ENCODE measurements around the gene IYD.
A peak's percentile ranks its signal among the peaks of the same experiment; 100 is the strongest.

Gene IYD

DNA sequence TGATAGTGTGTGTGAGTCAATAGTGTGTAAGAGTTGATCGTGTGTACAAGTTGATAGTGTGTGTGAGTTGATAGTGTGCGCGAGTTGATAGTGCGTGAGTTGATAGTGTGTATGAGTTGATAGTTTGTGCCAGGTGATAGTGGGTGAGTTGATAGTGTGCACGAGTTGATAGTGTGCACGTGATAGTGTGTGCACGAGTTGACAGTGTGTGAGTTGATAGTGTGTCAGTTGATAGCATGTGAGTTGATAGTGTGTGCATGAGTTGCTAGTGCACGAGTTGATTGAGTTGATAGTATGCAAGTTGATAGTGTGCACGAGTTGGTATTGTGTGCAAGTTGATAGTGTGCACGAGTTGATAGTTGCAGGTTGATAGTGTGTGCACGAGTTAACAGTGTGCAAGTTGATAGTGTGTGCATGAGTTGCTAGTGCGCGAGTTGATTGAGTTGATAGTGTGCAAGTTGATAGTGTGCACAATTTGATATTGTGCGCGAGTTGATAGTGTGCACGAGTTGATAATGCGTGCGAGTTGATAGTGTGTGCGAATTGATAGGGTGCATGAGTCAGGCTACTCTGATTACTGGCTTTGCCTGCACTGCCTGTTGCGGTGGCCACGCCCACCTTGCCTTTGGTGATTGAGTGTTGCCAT, 35.8 kb upstream of the IYD start:
- DNase-seq, result no peak
- Histone ChIP-seq H4K20me1 (ENCODE audit: insufficient read depth, low read length) (no peaks in the 10 kb centered on the region), H3K4me1 (ENCODE audit: insufficient read depth, low read length) (no peaks in the 10 kb centered on the region), H3K27me3 (ENCODE audit: insufficient read depth, low read length, poor library complexity) (peaks cover 6% of the 10 kb centered on the region), H3K9ac (ENCODE audit: low read depth, low read length) (no peak overlapping the region), H3K4me3 (ENCODE audit: low read depth in 1 of 2, low read length in 2 of 2) (no peak overlapping the region), H3K79me2 (ENCODE audit: insufficient read depth, low read length) (no peaks in the 10 kb centered on the region), H3K4me2 (ENCODE audit: insufficient read depth, low read length) (no peak overlapping the region), H3K27ac (ENCODE audit: low read length) (no peak overlapping the region), H3K9me3 (ENCODE audit: insufficient read depth, low read length, severe bottlenecking) (no peaks in the 10 kb centered on the region), H2AFZ (ENCODE audit: low read depth, low read length) (no peak overlapping the region), H3K36me3 (ENCODE audit: insufficient read depth, low read length) (no peaks in the 10 kb centered on the region)
- no peak for TF ChIP-seq EZH2 (IDR thresholded peaks at IDR 0.05; ENCODE audit: borderline replicate concordance, low read depth, low read length, severe bottlenecking)
- TF ChIP-seq, protein P1, sequence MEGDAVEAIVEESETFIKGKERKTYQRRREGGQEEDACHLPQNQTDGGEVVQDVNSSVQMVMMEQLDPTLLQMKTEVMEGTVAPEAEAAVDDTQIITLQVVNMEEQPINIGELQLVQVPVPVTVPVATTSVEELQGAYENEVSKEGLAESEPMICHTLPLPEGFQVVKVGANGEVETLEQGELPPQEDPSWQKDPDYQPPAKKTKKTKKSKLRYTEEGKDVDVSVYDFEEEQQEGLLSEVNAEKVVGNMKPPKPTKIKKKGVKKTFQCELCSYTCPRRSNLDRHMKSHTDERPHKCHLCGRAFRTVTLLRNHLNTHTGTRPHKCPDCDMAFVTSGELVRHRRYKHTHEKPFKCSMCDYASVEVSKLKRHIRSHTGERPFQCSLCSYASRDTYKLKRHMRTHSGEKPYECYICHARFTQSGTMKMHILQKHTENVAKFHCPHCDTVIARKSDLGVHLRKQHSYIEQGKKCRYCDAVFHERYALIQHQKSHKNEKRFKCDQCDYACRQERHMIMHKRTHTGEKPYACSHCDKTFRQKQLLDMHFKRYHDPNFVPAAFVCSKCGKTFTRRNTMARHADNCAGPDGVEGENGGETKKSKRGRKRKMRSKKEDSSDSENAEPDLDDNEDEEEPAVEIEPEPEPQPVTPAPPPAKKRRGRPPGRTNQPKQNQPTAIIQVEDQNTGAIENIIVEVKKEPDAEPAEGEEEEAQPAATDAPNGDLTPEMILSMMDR (IDR thresholded peaks at IDR 0.05; ENCODE audit: borderline replicate concordance, extremely low read depth, low read length, poor library complexity, severe bottlenecking), result no peak
- no peak for ATAC-seq (ENCODE audit: insufficient read depth, low read depth)

DNA sequence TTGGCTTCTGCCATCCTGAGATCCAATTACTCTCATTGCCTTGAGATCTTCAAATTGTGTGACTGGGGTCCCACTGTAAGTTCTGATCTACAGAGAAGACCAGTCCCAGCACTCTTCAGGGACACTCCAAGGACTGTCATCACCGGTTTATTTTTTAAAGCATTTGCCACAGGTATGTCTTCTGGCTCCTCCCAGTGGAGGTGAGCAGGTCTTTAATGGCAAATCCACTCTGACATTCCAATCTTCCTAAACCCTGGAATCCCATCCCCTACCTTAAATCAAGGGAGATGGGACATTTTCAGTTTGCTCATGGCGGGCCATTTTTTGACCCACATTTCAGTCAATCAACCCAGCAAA, 35.2 kb upstream of the IYD start:
- Histone ChIP-seq H3K9ac (ENCODE audit: low read depth, low read length) (no peak overlapping the region), H2AFZ (ENCODE audit: low read depth, low read length) (no peak overlapping the region), H3K27ac (ENCODE audit: low read length) (no peak overlapping the region), H3K36me3 (ENCODE audit: insufficient read depth, low read length) (no peaks in the 10 kb centered on the region), H3K27me3 (ENCODE audit: insufficient read depth, low read length, poor library complexity) (peaks cover 6% of the 10 kb centered on the region), H4K20me1 (ENCODE audit: insufficient read depth, low read length) (no peaks in the 10 kb centered on the region), H3K4me2 (ENCODE audit: insufficient read depth, low read length) (no peak overlapping the region), H3K79me2 (ENCODE audit: insufficient read depth, low read length) (no peaks in the 10 kb centered on the region), H3K4me1 (ENCODE audit: insufficient read depth, low read length) (no peaks in the 10 kb centered on the region), H3K9me3 (ENCODE audit: insufficient read depth, low read length, severe bottlenecking) (no peaks in the 10 kb centered on the region), H3K4me3 (ENCODE audit: low read depth in 1 of 2, low read length in 2 of 2) (no peak overlapping the region)
- DNase-seq (no peak), ATAC-seq (ENCODE audit: insufficient read depth, low read depth) (no peak)
- no peak for TF ChIP-seq EZH2 (IDR thresholded peaks at IDR 0.05; ENCODE audit: borderline replicate concordance, low read depth, low read length, severe bottlenecking)
- TF ChIP-seq, protein P1 (IDR thresholded peaks at IDR 0.05; ENCODE audit: borderline replicate concordance, extremely low read depth, low read length, poor library complexity, severe bottlenecking), result no peak

DNA sequence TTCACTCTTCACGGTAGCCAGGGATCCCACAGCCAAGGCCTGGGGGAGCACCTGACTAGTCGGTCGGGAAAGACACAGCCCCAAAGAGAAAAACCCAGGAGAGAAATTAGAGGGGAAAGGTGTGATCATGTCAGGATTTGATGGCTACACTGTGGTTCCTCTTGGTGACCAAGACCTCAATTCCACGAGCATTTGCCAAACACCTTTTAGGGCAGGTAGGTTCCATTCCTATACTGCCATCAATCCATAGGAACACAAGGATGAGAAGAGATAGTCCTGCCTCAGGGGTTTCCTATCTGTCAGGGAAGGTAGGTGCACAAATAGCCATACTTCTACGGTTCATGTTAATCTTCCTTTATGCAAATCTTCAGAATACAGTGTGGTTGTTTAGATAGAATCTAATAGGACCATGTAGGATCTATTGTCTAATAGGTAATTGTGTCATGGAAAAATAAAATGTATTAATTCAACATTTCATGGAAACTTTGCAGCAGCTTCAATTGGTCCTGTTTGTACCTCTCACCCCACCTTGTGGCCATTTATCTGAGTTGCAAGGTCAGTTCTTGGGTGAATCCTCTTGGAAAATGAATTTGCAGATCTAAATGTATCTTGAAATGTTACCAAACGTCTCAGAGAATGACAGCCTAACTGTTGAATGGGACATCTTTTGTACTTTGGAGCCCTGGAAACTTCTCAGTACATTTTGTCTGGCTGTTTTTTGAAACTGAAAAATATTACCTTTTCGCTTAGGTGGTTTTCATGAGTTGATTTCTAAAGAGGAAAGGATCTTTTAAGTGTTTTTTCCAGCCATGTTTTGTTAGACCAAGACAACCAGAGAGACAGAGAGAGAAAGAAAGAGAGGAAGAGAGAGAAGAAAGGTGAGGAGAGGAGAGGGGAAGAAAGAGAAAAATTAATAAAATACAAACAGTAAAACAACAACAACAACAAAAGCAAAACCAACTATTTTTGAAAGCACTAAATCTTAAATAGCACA, 33.7 kb upstream of the IYD start:
- no peak for ATAC-seq (ENCODE audit: insufficient read depth, low read depth)
- H2AFZ ChIP-seq (ENCODE audit: low read depth, low read length), result no peak overlapping the region

More for the DNA sequence above, 33.7 kb upstream of the IYD start:
- Histone ChIP-seq H3K27me3 (ENCODE audit: insufficient read depth, low read length, poor library complexity) (peaks cover 6% of the 10 kb centered on the region), H3K4me1 (ENCODE audit: insufficient read depth, low read length) (no peaks in the 10 kb centered on the region), H3K9me3 (ENCODE audit: insufficient read depth, low read length, severe bottlenecking) (no peaks in the 10 kb centered on the region), H3K36me3 (ENCODE audit: insufficient read depth, low read length) (no peaks in the 10 kb centered on the region), H4K20me1 (ENCODE audit: insufficient read depth, low read length) (no peaks in the 10 kb centered on the region), H3K9ac (ENCODE audit: low read depth, low read length) (no peak overlapping the region), H3K4me2 (ENCODE audit: insufficient read depth, low read length) (no peak overlapping the region), H3K79me2 (ENCODE audit: insufficient read depth, low read length) (no peaks in the 10 kb centered on the region), H3K4me3 (ENCODE audit: low read depth in 1 of 2, low read length in 2 of 2) (no peak overlapping the region), H3K27ac (ENCODE audit: low read length) (no peak overlapping the region)
- peak; percentile 35 for DNase-seq
- no peak for TF ChIP-seq EZH2 (IDR thresholded peaks at IDR 0.05; ENCODE audit: borderline replicate concordance, low read depth, low read length, severe bottlenecking)
- TF ChIP-seq, protein P1 (IDR thresholded peaks at IDR 0.05; ENCODE audit: borderline replicate concordance, extremely low read depth, low read length, poor library complexity, severe bottlenecking), result peak; percentile 75

Measured in DND-41 (cell line).